GM19240 (cell line): ENCODE results near the gene ABCA13.

Experiments used
- DNase-seq: peaks from one replicate; pipeline ENCODE4 v3.0.0; 2011; ENCODE audit warnings: low spot score; ENCODE audit not compliant: insufficient read length

ABCA13 gene

GRCh38 chr7:48426331-48426965 lies 255.2 kb downstream of the ABCA13 start:
- no peak for DNase-seq

DNA sequence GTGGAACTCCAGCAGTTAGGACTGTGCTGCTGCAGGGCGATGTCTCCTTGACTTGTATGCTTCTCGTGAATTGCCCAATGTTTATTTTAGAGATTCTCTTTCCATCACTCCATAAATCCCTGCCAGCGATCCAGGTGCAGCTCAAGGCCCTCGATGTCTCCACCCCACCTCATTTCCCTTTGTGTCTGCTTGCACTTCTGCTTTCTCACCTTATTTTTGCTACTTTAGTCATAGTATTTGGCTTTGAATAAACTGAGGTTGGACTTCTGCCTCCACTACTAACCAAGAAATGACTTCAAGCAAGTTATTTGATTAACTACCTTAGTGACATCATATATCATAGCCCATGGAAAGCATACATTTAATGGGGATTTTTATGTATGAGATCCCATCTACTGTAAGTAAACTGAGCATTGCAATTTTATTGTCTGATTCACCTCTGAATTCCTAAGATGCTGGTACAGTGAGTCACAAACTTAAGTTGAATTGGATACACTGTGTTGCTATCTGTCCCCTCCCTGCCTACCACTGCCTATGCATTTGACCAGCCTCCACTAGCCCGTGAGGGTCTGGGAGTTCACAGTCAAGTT lies 255.8 kb downstream of the ABCA13 start:
- DNase-seq: no peak

- DNase-seq: no peak
These were observed 256.4 kb downstream of the ABCA13 start for GRCh38 chr7:48427671-48428070.

DNA sequence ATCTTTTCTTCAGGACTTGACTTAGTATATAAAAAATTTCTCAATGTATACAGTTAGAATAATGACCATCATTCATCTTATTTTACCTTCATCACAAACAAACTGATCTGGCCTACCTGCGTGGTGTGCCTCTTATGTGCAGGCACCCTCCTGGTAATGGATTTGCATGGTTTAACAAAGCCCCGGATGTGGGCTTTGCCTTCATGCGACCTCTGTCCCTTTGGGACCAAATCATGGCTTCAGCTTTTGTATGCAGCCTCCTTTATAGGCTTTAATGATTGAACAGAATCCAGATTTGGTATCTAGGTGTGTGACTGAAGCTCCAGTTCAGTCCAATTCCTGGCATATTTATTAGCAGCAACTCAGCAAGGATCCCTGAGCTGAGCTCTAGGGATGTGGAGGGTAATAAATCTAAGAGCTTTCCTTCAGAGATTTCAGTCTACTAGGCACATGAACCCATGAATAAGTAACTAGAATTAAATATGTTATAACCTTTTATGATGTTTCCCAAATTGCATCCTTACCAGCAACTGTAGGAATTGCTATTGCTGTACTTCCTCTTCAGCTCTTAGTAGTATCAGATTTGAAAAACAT lies 256.9 kb downstream of the ABCA13 start:
- no peak for DNase-seq

- no peak for DNase-seq
These were observed 257.9 kb downstream of the ABCA13 start for GRCh38 chr7:48429117-48429516.

- DNase-seq: no peak
These were observed 266.9 kb downstream of the ABCA13 start for GRCh38 chr7:48438206-48438605.

- no peak for DNase-seq
These were observed 270.7 kb downstream of the ABCA13 start for GRCh38 chr7:48441848-48442492.

- no peak for DNase-seq
These were observed 271.8 kb downstream of the ABCA13 start for GRCh38 chr7:48443051-48443450.

DNA sequence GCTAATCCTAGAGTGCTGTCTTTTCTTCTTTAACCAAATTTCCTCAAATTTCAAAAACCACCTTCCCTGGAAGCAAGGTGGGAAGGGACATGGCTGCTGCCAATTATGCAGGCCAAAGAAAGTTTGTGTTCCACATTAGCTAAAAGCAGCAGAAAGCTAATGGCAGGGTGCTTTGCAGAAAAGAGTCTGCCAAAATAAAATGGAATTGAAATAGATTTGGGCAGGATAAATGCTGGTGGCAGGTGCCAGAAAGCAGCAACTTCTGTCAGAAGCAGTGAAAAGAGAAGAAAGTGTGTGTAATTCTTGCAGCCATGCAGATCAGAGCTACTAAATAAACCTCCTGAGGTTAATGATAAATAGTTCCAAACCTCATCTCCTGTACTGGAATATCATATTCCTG lies 275.5 kb downstream of the ABCA13 start:
- no peak for DNase-seq

DNA sequence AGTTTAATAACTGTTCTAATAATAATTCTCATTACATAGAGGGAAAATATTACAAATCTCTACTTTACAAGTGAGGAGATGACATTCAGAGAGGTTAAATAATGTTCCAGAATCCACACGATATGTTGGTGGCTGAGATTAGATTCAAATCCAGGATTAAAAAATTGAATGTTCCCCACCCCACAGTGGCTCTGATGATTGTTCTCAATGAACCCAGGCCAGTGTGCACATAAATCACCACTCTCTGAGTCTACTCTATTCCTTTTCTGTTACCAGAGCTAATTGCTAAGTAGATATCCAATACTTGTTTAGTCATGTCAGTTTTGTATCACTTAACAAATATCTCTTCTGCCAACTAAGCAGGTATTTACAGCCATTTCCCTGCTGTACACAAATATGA lies 281.0 kb downstream of the ABCA13 start:
- no peak for DNase-seq

DNA sequence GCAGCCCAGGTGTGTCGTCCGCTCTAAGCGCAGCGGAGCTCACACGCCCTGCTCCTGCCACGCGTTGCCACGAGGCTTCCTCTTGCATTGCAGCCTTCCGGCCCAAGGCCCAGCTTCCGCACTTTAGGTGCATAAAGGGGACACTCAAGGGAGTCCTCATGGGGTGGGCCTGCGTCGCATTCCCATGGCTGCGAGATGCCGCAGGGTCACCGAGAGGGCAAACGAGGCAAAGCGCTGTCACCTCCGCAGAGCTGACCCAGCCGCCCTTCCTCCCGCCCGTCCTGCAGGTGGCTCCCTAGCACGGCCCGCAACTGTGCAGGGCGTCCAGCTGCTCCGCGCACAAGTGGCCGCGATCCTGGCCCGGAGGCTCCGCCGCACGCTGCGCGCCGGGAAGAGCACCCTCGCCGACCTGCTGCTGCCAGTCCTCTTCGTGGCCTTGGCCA lies 283.5 kb downstream of the ABCA13 start:
- no peak for DNase-seq

DNA sequence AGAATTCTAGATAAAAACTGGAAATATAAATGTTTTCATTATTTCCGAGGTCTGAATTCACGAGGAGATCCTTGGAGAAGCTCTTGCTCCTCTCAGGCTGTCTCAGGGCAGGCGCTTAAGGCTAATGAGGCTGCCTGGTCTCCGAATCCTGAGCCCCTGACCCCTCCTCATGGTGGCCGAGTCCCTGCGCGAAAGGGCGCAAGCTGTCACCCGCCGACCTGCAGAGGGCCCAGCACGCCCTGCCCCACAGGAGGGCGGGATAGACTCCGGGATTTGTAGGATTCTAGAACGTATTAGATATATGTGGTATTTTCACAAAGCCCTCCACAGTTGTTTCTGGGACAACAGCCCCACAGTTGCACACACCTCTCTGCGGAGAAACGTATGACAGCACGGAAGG lies 284.1 kb downstream of the ABCA13 start:
- DNase-seq: no peak

DNA sequence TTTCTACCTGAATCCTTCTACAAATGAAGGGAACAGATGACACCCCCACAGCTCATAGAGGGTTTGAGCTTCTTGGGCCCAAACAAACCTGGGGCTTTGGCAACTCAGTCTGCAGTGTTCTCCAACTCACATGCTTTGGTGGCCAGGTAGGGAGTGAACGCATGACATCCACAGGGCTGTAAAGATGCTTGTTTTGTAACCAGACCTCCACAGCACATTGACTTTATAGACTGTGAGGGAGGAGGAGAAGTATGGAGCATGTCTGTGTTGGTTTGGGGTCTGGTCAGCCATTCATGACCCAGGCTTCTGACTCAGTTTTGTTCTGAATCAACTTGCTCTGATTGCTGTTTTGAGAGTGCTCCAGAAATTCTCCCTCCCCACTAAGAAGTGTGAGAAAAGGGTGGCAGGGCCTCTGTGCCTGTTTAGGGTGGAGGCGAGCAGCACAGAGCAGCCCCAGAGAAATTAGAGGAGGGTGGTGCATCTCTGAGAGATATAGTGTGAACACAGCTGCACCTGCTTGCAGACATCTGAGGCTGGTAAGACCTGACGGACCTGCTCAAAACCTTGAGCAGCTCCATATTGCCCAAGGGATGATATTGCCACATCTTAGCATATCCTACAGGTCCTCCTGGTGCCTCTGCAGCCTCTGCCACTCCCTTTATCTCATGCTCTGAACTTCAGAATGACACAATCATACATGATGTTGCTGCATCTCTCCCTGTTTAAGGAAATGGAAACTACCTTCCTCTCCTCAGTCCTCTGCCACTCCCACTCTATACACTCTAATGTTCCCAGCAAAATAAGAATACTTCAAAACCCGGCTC lies 287.7 kb downstream of the ABCA13 start:
- DNase-seq: no peak

DNA sequence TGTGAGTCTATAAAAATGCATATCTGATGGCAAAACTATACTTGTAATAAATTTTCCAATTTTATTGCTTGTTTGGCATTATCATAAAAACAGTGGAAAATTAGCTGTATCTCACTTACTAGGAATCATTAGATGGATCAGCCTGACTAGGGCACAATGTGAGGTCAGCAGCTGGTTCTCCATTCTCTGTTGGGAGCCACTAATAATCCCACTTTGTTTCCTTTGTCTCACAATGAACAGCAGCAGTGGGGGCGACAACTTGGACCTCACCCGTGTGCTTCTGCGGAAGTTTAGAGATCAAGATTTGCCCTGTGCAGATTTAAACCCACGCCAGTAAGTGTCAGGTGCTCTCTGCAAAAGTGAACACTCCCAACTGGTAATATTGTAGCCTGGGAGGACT lies 295.5 kb downstream of the ABCA13 start:
- no peak for DNase-seq

DNA sequence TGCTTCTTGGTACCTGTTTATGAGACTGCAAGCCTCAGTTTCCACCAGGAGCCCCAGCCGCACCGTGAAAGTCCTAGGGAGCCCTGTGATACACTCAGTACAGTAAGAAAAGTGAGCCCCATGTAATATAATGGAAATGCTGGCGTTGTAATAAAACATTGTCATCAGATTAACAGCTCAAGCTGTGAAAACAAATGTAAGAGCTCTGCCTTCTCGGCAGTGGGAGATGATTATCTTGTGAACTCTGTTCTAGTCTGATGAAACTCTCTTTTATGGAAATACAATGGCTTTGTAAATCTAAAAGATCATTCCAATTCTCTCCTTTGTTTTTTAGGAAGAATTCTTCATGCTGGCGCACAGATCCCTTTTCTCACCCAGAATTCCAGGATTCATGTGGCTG lies 299.9 kb downstream of the ABCA13 start:
- DNase-seq: no peak

- no peak for DNase-seq
These were observed 301.4 kb downstream of the ABCA13 start for GRCh38 chr7:48472640-48473039.

DNA sequence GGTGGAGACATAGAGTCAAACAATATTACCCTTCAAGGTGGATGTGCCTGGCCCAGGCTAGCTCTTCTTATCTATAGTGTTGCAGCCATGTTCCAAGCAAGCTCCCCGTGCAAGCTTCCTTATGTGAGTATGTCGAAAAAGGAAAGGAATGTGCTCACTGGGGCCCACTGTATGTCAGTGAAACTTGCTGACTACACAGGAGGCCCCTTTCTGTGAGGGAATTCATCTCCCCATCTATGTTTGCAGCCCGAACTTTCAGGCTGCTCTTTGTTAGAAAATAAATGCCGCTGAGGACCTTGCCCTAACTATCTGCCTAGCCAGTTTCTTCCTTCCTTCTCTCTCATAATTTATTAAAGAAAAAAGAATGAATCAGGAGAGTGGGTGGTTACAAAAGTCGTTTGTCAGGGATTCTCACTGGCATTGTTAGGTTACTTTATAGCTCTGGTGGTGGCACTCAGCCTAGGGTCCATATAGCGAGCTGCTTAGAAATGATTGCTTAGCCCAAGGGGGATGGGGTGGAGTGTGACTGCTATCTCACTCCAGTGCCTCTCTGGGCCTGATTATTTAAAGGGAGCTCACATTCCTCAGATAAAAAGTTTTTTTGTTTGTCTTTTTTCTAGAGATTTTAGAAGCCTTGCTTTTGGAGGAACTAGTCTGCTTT lies 302.1 kb downstream of the ABCA13 start:
- DNase-seq: no peak

DNA sequence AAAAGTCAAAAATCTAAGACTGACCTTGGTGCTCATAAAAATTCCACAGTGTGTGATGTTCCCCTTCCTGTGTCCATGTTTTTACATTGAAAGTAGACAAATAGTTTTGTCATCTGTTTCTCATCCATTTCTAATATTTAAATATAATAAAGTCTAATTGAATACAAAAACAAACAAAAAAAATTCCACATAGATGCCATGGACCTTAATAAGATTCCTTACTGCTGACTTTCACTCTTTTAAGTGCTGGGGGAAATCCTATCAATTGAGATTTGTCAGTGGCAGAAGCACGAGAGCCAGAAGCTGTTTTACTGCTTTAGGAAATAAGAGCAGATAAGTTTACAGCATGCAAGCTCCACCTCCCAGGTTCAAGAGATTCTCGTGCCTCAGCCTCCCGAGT lies 310.0 kb downstream of the ABCA13 start:
- no peak for DNase-seq

- no peak for DNase-seq
These were observed 326.3 kb downstream of the ABCA13 start for GRCh38 chr7:48497521-48497920.

DNA sequence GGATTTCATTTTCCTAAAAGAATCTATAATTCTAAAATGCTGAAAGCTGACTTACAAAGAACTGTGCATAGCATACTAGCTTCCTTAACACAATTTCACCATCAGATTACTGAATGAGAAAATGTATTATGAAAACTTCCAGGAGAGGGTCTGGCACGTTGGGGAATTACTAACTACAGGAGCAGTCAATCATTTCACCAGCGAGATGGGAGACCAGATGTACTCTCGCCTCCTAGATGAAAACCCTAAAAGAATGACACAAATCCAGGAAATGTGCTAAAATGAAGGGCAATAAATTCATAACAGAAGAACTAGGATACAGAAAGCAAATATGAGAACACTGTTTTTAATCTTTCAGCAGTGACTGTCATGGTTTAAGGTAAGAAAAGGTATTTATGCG lies 330.8 kb downstream of the ABCA13 start:
- no peak for DNase-seq

- DNase-seq: no peak
These were observed 333.8 kb downstream of the ABCA13 start for GRCh38 chr7:48505051-48505450.
